Bronchial epithelial cell (primary cell): ENCODE data around the gene POU2AF1. TPM values are rescaled to one million over a fixed set of nuclear protein-coding genes. Genes with fewer than 3 reads are reported as not detected.
"Not testable (repeated sequence)": the region's sequence is repeated elsewhere in the genome, so short reads cannot be mapped to it uniquely, and the experiment has no call there.

Source experiments
- DNase-seq: peaks from one replicate; pipeline ENCODE4 v3.0.0-alpha.2; 2010; ENCODE audit warnings: low read depth
- FAIRE-seq: peaks from 2 replicates; lab custom pipeline; 2011; peaks lifted over from hg19 to GRCh38; lab: Jason Lieb, UNC
- H3K27me3 ChIP-seq: 2 replicates; pipeline ENCODE4 v1.5.1; 2011; ENCODE audit warnings: low read length; ENCODE audit not compliant: control insufficient read depth, insufficient read depth
- H3K36me3 ChIP-seq: 2 replicates; pipeline ENCODE4 v1.5.1; 2011; ENCODE audit warnings: low read length; ENCODE audit not compliant: control insufficient read depth, insufficient read depth
- H3K4me3 ChIP-seq: 2 replicates; pipeline ENCODE4 v1.5.1; 2011; ENCODE audit warnings: mild to moderate bottlenecking, low read depth, low read length, control low read depth
- CTCF ChIP-seq: IDR thresholded peaks from 2 replicates; pipeline ENCODE4 v1.5.1; 2011; ENCODE audit warnings: mild to moderate bottlenecking, moderate library complexity, low read length, control low read depth, inconsistent platforms; ENCODE audit not compliant: insufficient read depth, severe bottlenecking
- total RNA-seq: library from RNA; depleted of rRNA; stranded (reverse); fragments of >200 nt; gene quantifications from 2 replicates; pipeline ENCODE4 v1.2.1, GENCODE V29; 2014

POU2AF1 gene
- total RNA-seq, 1 donor from 2014 or later: not detected

- H3K27me3 ChIP-seq: peaks cover 2% of the 10 kb centered on the region
- DNase-seq: no peak
- no peak for TF ChIP-seq CTCF
- no peak overlapping the region for H3K4me3 ChIP-seq
- FAIRE-seq: no peak
- no peaks in the 10 kb centered on the region for H3K36me3 ChIP-seq
Observed at GRCh38 chr11:111407652-111408051, 28.6 kb upstream of the POU2AF1 start.

GRCh38 chr11:111406589-111406988, 27.5 kb upstream of the POU2AF1 start:
- no peak for DNase-seq
- Histone ChIP-seq H3K4me3 (no peak overlapping the region), H3K27me3 (peaks cover 2% of the 10 kb centered on the region), H3K36me3 (no peaks in the 10 kb centered on the region)
- no peak for TF ChIP-seq CTCF
- FAIRE-seq: no peak

- Histone ChIP-seq H3K4me3 (no peak overlapping the region), H3K27me3 (peaks cover 2% of the 10 kb centered on the region), H3K36me3 (no peaks in the 10 kb centered on the region)
- DNase-seq: no peak
- no peak for TF ChIP-seq CTCF
- FAIRE-seq: no peak
Observed at GRCh38 chr11:111406091-111406490, 27.0 kb upstream of the POU2AF1 start.

- H3K36me3 ChIP-seq: no peaks in the 10 kb centered on the region
- FAIRE-seq (no peak), DNase-seq (no peak)
- H3K4me3 ChIP-seq: no peak overlapping the region
- peaks cover 2% of the 10 kb centered on the region for H3K27me3 ChIP-seq
- no peak for TF ChIP-seq CTCF
Observed at GRCh38 chr11:111405551-111405950, 26.5 kb upstream of the POU2AF1 start.

- FAIRE-seq (no peak), DNase-seq (no peak)
- H3K27me3 ChIP-seq: peaks cover 2% of the 10 kb centered on the region
- no peaks in the 10 kb centered on the region for H3K36me3 ChIP-seq
- TF ChIP-seq CTCF: no peak
- H3K4me3 ChIP-seq: no peak overlapping the region
Observed at GRCh38 chr11:111403051-111403726, 24.1 kb upstream of the POU2AF1 start.

- Histone ChIP-seq H3K4me3 (no peak overlapping the region), H3K36me3 (no peaks in the 10 kb centered on the region), H3K27me3 (no peaks in the 10 kb centered on the region)
- DNase-seq (no peak), FAIRE-seq (no peak)
- TF ChIP-seq CTCF: no peak
Observed at GRCh38 chr11:111402411-111402810, 23.3 kb upstream of the POU2AF1 start.

GRCh38 chr11:111401957-111402356, 22.9 kb upstream of the POU2AF1 start:
- H3K27me3 ChIP-seq, DNase-seq, FAIRE-seq, H3K36me3 ChIP-seq, H3K4me3 ChIP-seq: not testable (repeated sequence)
